ENCODE data around the gene TPRA1. TPM values are rescaled to one million over a fixed set of nuclear protein-coding genes. Genes with fewer than 3 reads are reported as not detected.

TPRA1 gene
- total and polyA plus RNA-seq, 2 donors (not counting 1 experiment from before 2014, with no cell fraction given): 17.5 to 47.4 TPM

DNA sequence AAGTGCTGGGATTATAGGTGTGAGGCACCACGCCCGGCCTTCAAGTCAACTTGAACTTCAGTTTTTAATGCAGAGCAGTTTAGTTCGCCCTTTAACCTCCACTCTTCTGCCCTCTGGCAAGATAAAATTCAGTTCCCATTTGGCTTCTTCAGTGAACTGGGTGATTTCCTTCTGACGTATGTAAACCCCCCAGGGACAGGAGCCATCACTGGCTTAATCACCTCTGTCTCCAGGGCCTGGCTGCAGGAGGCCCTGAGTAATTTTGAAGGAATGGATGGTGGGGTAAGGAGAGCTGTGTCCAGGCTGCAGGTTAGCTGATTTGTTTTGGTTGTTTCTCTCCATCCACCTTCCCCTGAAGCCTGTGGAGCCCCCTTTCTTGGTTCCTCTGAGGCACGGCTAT, 19.6 kb upstream of the TPRA1 start:
- H3K27me3 ChIP-seq (ENCODE audit: control insufficient read depth, insufficient read depth, low read length): no peaks in the 10 kb centered on the region
- H3K4me1 ChIP-seq (ENCODE audit: control insufficient read depth, extremely low read depth, insufficient read depth, low read length): peaks cover 2% of the 10 kb centered on the region
- no peak overlapping the region for H3K4me2 ChIP-seq (ENCODE audit: extremely low read depth, insufficient read depth, low read length)
- H3K27ac ChIP-seq (ENCODE audit: insufficient read depth, low read length): no peak overlapping the region
- H3K9ac ChIP-seq (ENCODE audit: insufficient read depth, low read length): no peak overlapping the region
- no peak for TF ChIP-seq EZH2 (IDR thresholded peaks at IDR 0.05; ENCODE audit: low read length, missing control alignments)
- no peak for TF ChIP-seq CTCF (conservative IDR thresholded peaks at IDR 0.05 in 1 of 2, IDR thresholded peaks at IDR 0.05 in 1 of 2; ENCODE audit: low read depth in 1 of 2, low read length in 2 of 2)
- H3K79me2 ChIP-seq (ENCODE audit: control insufficient read depth, insufficient read depth, low read length): no peaks in the 10 kb centered on the region
- H2AFZ ChIP-seq (ENCODE audit: low read length): no peak overlapping the region
- H3K36me3 ChIP-seq (ENCODE audit: control insufficient read depth, insufficient read depth, low read length): peaks cover 11% of the 10 kb centered on the region
- H3K4me3 ChIP-seq (replicated peaks in 1 of 4; ENCODE audit: control extremely low read depth in 1 of 4, insufficient read depth in 1 of 4, low read depth in 3 of 4, low read length in 4 of 4): no peak overlapping the region
- no peaks in the 10 kb centered on the region for H4K20me1 ChIP-seq (ENCODE audit: control insufficient read depth, extremely low read depth, insufficient read depth, low read length)
- no peak for DNase-seq (ENCODE audit: low read depth in 2 of 2)
- H3K9me3 ChIP-seq (ENCODE audit: control insufficient read depth, insufficient read depth, low read depth, low read length): no peaks in the 10 kb centered on the region

GRCh38 chr3:127608362-127608718, 17.8 kb upstream of the TPRA1 start:
- H3K27me3 ChIP-seq (ENCODE audit: control insufficient read depth, insufficient read depth, low read length): no peaks in the 10 kb centered on the region
- TF ChIP-seq EZH2 (IDR thresholded peaks at IDR 0.05; ENCODE audit: low read length, missing control alignments) (no peak), CTCF (conservative IDR thresholded peaks at IDR 0.05 in 1 of 2, IDR thresholded peaks at IDR 0.05 in 1 of 2; ENCODE audit: low read depth in 1 of 2, low read length in 2 of 2) (no peak)
- no peaks in the 10 kb centered on the region for H3K79me2 ChIP-seq (ENCODE audit: control insufficient read depth, insufficient read depth, low read length)
- no peaks in the 10 kb centered on the region for H3K4me1 ChIP-seq (ENCODE audit: control insufficient read depth, extremely low read depth, insufficient read depth, low read length)
- H2AFZ ChIP-seq (ENCODE audit: low read length): no peak overlapping the region
- no peaks in the 10 kb centered on the region for H4K20me1 ChIP-seq (ENCODE audit: control insufficient read depth, extremely low read depth, insufficient read depth, low read length)
- H3K9me3 ChIP-seq (ENCODE audit: control insufficient read depth, insufficient read depth, low read depth, low read length): no peaks in the 10 kb centered on the region
- H3K4me3 ChIP-seq (replicated peaks in 1 of 4; ENCODE audit: control extremely low read depth in 1 of 4, insufficient read depth in 1 of 4, low read depth in 3 of 4, low read length in 4 of 4): no peak overlapping the region
- peaks cover 12% of the 10 kb centered on the region for H3K36me3 ChIP-seq (ENCODE audit: control insufficient read depth, insufficient read depth, low read length)
- no peak overlapping the region for H3K4me2 ChIP-seq (ENCODE audit: extremely low read depth, insufficient read depth, low read length)
- no peak for DNase-seq (ENCODE audit: low read depth in 2 of 2)
- H3K9ac ChIP-seq (ENCODE audit: insufficient read depth, low read length): no peak overlapping the region
- no peak overlapping the region for H3K27ac ChIP-seq (ENCODE audit: insufficient read depth, low read length)

- Histone ChIP-seq H3K4me1 (ENCODE audit: control insufficient read depth, extremely low read depth, insufficient read depth, low read length) (no peaks in the 10 kb centered on the region), H4K20me1 (ENCODE audit: control insufficient read depth, extremely low read depth, insufficient read depth, low read length) (no peaks in the 10 kb centered on the region), H3K9me3 (ENCODE audit: control insufficient read depth, insufficient read depth, low read depth, low read length) (no peaks in the 10 kb centered on the region), H3K27ac (ENCODE audit: insufficient read depth, low read length) (no peak overlapping the region), H3K4me3 (replicated peaks in 1 of 4; ENCODE audit: control extremely low read depth in 1 of 4, insufficient read depth in 1 of 4, low read depth in 3 of 4, low read length in 4 of 4) (no peak overlapping the region), H2AFZ (ENCODE audit: low read length) (no peak overlapping the region), H3K36me3 (ENCODE audit: control insufficient read depth, insufficient read depth, low read length) (peaks cover 12% of the 10 kb centered on the region), H3K79me2 (ENCODE audit: control insufficient read depth, insufficient read depth, low read length) (no peaks in the 10 kb centered on the region), H3K27me3 (ENCODE audit: control insufficient read depth, insufficient read depth, low read length) (no peaks in the 10 kb centered on the region), H3K4me2 (ENCODE audit: extremely low read depth, insufficient read depth, low read length) (no peak overlapping the region), H3K9ac (ENCODE audit: insufficient read depth, low read length) (no peak overlapping the region)
- TF ChIP-seq CTCF (conservative IDR thresholded peaks at IDR 0.05 in 1 of 2, IDR thresholded peaks at IDR 0.05 in 1 of 2; ENCODE audit: low read depth in 1 of 2, low read length in 2 of 2) (no peak), EZH2 (IDR thresholded peaks at IDR 0.05; ENCODE audit: low read length, missing control alignments) (no peak)
- no peak for DNase-seq (ENCODE audit: low read depth in 2 of 2)
These were observed 17.3 kb upstream of the TPRA1 start for GRCh38 chr3:127607675-127608361.
